K562 (cell line): Measurements from ENCODE around the gene RGS19. TPM values are rescaled to one million over a fixed set of nuclear protein-coding genes. Genes with fewer than 3 reads are reported as not detected.

Experiments
- ATAC-seq: fragments of 200-7000 bp; cut with Tn5 transposase; 3 replicates; pipeline ENCODE4 v1.9.1; 2020; ENCODE audit warnings: moderate library complexity
- BruUV-seq: library from RNA; stranded (reverse); fragments of 400-500 nt; replicated peaks from 2 replicates; lab custom pipeline; 2021; lab: Mats Ljungman, UMichigan
- CTCF ChIA-PET: fragments of 300-600 bp; formaldehyde crosslinking; extraction: SDS; loops from one replicate; lab custom pipeline; 2021; ENCODE audit warnings: low intra/inter-chr PET ratio; lab: Yijun Ruan, JAX
- POLR2A ChIA-PET: fragments of 300-600, 350-650 bp; sonication (Branson Sonifier 250); formaldehyde crosslinking; extraction: SDS; loops from one replicate; lab custom pipeline; 2021; ENCODE audit warnings: antibody characterized with exemption, inconsistent platforms; lab: Yijun Ruan, JAX
- DNase-seq, 4 experiments: peaks; one replicate each; pipeline versions ENCODE4 v3.0.0 to v3.0.0-alpha.2; 2011 to 2018; ENCODE audit warnings: low spot score in 3 of 4, mixed read lengths in 3 of 4; ENCODE audit errors: extremely low read depth in 1 of 4
- FAIRE-seq: peaks from 2 replicates; lab custom pipeline; 2011; peaks lifted over from hg19 to GRCh38; lab: Jason Lieb, UNC
- H2AFZ ChIP-seq: 2 replicates; pipeline ENCODE4 v1.6.0; 2011; ENCODE audit warnings: low read depth, low read length, control low read depth, inconsistent platforms
- H3K27ac ChIP-seq: fragments of 200-600 bp; 3 replicates; pipeline ENCODE4 v1.8.0; 2011; ENCODE audit warnings: low read depth, mild to moderate bottlenecking, control low read depth, inconsistent platforms, low read length, moderate library complexity, mixed read lengths; ENCODE audit errors: extremely low read depth
- H3K27me3 ChIP-seq, 2 experiments: fragments of 300-600 bp in 1 of 2; 2 replicates in 1 of 2; 3 replicates in 1 of 2; pipeline versions ENCODE4 v1.6.0 to v1.8.0; 2011; ENCODE audit warnings: inconsistent platforms in 2 of 2, low read length in 2 of 2, mild to moderate bottlenecking in 1 of 2, mixed read lengths in 1 of 2, moderate library complexity in 1 of 2; ENCODE audit not compliant: control insufficient read depth in 2 of 2, insufficient read depth in 2 of 2
- H3K36me3 ChIP-seq: fragments of 300-600 bp; 3 replicates; pipeline ENCODE4 v1.8.0; 2011; ENCODE audit warnings: mild to moderate bottlenecking, low read length, inconsistent platforms; ENCODE audit not compliant: control insufficient read depth, insufficient read depth
- H3K4me1 ChIP-seq, 2 experiments: fragments of 200-600 bp in 1 of 2; replicated peaks in 1 of 2; 2 replicates in 1 of 2; 3 replicates in 1 of 2; pipeline versions ENCODE4 v1.5.1 to v1.8.0; 2011; ENCODE audit warnings: inconsistent platforms in 2 of 2, low read length in 2 of 2, mild to moderate bottlenecking in 1 of 2, mixed read lengths in 1 of 2, moderate library complexity in 1 of 2; ENCODE audit not compliant: control insufficient read depth in 2 of 2, insufficient read depth in 2 of 2
- H3K4me2 ChIP-seq: 2 replicates; pipeline ENCODE4 v1.6.1; 2011; ENCODE audit warnings: low read length, control low read depth, inconsistent platforms, mixed read lengths; ENCODE audit not compliant: insufficient read depth
- H3K4me3 ChIP-seq: fragments of 200-600 bp; sonication (generic), shearing (Covaris generic); 2 replicates; pipeline ENCODE4 v1.5.1; 2016; ENCODE audit warnings: control low read depth, inconsistent platforms
- H3K79me2 ChIP-seq: fragments of 200-600 bp; 3 replicates; pipeline ENCODE4 v1.8.0; 2011; ENCODE audit warnings: low read length, inconsistent platforms; ENCODE audit not compliant: control insufficient read depth, insufficient read depth
- H3K9ac ChIP-seq, 2 experiments: 2 replicates each; pipeline versions ENCODE4 v1.6.0 to v1.6.1; 2011; ENCODE audit warnings: low read depth in 2 of 2, low read length in 2 of 2, control low read depth in 1 of 2, inconsistent platforms in 1 of 2, mild to moderate bottlenecking in 1 of 2, mixed read lengths in 1 of 2; ENCODE audit not compliant: insufficient read depth in 1 of 2
- H3K9me1 ChIP-seq: one replicate; pipeline ENCODE4 v1.6.0; 2011; ENCODE audit warnings: inconsistent platforms, mild to moderate bottlenecking, low read length, moderate library complexity; ENCODE audit not compliant: control insufficient read depth, insufficient read depth
- H3K9me3 ChIP-seq: replicated peaks from 2 replicates; pipeline ENCODE4 v1.5.1; 2011; ENCODE audit warnings: low read depth, low read length, inconsistent platforms; ENCODE audit not compliant: control insufficient read depth, insufficient read depth
- H4K20me1 ChIP-seq: replicated peaks from 2 replicates; pipeline ENCODE4 v1.6.1; 2011; ENCODE audit warnings: low read length, inconsistent platforms, mixed read lengths; ENCODE audit not compliant: control insufficient read depth, insufficient read depth
- CBX3 ChIP-seq, 2 experiments: IDR thresholded peaks; 1 replicate in 1 of 2; 2 replicates in 1 of 2; pipeline ENCODE4 v1.6.1; 2012; ENCODE audit warnings: inconsistent platforms in 2 of 2, low read length in 2 of 2, borderline replicate concordance in 1 of 2, control low read depth in 1 of 2
- FOXJ3 ChIP-seq: sonication (generic); formaldehyde crosslinking; IDR thresholded peaks from 2 replicates; pipeline ENCODE4 v1.4.0; 2020; ENCODE audit warnings: mild to moderate bottlenecking, missing genetic modification reagents
- MYC ChIP-seq, 2 experiments: fragments of 250-450 bp in 1 of 2; sonication (Bioruptor Pico) in 1 of 2; IDR thresholded peaks; 2 replicates each; pipeline versions ENCODE4 v1.5.1 to v1.6.1; 2012 to 2021; ENCODE audit warnings: low read depth in 2 of 2, borderline replicate concordance in 1 of 2, improper control_type of control experiment in 1 of 2, low read length in 1 of 2, mild to moderate bottlenecking in 1 of 2, moderate library complexity in 1 of 2
- NR3C1 ChIP-seq: sonication (generic); formaldehyde crosslinking; IDR thresholded peaks from 2 replicates; pipeline ENCODE4 v1.8.1; 2022; ENCODE audit warnings: missing genetic modification reagents
- SAP30 ChIP-seq: fragments of 200-600 bp; sonication (generic); IDR thresholded peaks from 2 replicates; pipeline ENCODE4 v1.6.1; 2012; ENCODE audit warnings: borderline replicate concordance, low read depth, mild to moderate bottlenecking, moderate library complexity, low read length, control low read depth, inconsistent platforms; ENCODE audit not compliant: insufficient read depth, poor library complexity, severe bottlenecking
- WGBS: fragments of 100-300 bp; shearing (Covaris generic); methylation state at CpG from one replicate; pipeline ENCODE4 v1.1.6; 2016; ENCODE audit warnings: low coverage, mixed read lengths; ENCODE audit not compliant: insufficient coverage; ENCODE audit errors: missing lambda C conversion rate; 5-methylcytosine and 5-hydroxymethylcytosine counted together
- in situ Hi-C: fragments of 300-500 bp; cut with MboI; formaldehyde crosslinking; loops from 4 replicates; pipeline ENCODE4 v1.15.0; 2018; ENCODE audit warnings: inconsistent platforms, mixed read lengths
- intact Hi-C: fragments of 100-400 bp; cut with micrococcal nuclease; formaldehyde crosslinking; loops from 2 replicates; pipeline ENCODE4 v1.14.2; 2022
- polyA plus RNA-seq, 8 experiments: library from polyadenylated mRNA; depleted of rRNA in 4 of 8; stranded (reverse) in 5 of 8; unstranded in 3 of 8; fragments of >200 nt; fragmentation: Nextera tagmentation in 2 of 8; fragmentation: Illumina TruSeq in 1 of 8; extraction: Ambion mirVana in 2 of 8; extraction: Trizol in 1 of 8; gene quantifications; 2 replicates each; pipeline versions ENCODE4 v1.2.1 to v1.2.3, GENCODE V29; 2011 to 2014; ENCODE audit warnings: inconsistent platforms in 1 of 8, missing spikeins in 1 of 8
- total RNA-seq, 7 experiments: library from RNA; depleted of rRNA in 6 of 7; stranded (reverse); fragments of >200 nt in 6 of 7; fragmentation: Illumina TruSeq in 2 of 7; extraction: Trizol in 2 of 7; gene quantifications; 2 replicates each; pipeline versions ENCODE4 v1.2.1 to v1.2.3, GENCODE V29; 2011 to 2021; ENCODE audit warnings: low replicate concordance in 1 of 7
- TF ChIP-seq, protein P1 (sequence below), 2 experiments: fragments of 450-650 bp; IDR thresholded peaks; 2 replicates each; pipeline ENCODE4 v1.6.1; 2018; ENCODE audit warnings: mild to moderate bottlenecking in 2 of 2, low read depth in 1 of 2; ENCODE audit not compliant: partially characterized antibody in 2 of 2

RGS19 gene
- total and polyA plus RNA-seq, 9 of the 15 experiments (the other 6 are each of a cell fraction or from before 2014, with no cell fraction given) = 0.41 to 23.7 (median 14.6) TPM

DNA sequence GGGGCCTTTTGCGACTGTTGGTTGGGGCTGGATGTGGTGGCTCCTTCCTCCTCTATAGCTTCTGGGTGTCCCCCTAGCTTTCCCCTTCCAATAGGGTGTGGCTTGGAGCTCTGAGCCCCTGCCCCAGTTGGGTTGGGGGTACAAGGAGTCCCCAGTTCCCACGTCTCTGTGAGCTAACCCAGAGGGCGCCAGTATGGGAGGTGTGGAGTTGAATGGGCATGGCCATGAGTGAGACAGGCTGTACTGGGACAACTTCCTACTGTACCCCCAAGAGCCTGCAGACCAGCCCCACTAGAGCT, 42.2 kb downstream of the RGS19 start:
- H3K9ac ChIP-seq = peak overlapping the region; percentile 14 to 87
- H3K4me1 ChIP-seq = peaks cover 31 to 83% of the 10 kb centered on the region in 2 experiments
- H3K36me3 ChIP-seq = peaks cover 30% of the 10 kb centered on the region; the same call in 2 of the 3 replicates

More for the DNA sequence above, 42.2 kb downstream of the RGS19 start:
- no peak overlapping the region for H2AFZ ChIP-seq
- H3K9me3 ChIP-seq = no peaks in the 10 kb centered on the region
- H4K20me1 ChIP-seq = no peaks in the 10 kb centered on the region
- no peaks in the 10 kb centered on the region for H3K79me2 ChIP-seq
- ChIA-PET CTCF (interaction anchor here (0.6 kb wide), 2 partner anchors 17 to 595 kb away, joined by 3 read pairs; no protein-coding TSS in a partner anchor), POLR2A (interaction anchor here (0.7 to 1.0 kb wide), 4 partner anchors 13 to 506 kb away, joined by 3 read pairs; partner anchors contain the start of gene RTEL1)
- no peak for FAIRE-seq
- no peak overlapping the region for H3K4me3 ChIP-seq
- DNase-seq = no peak
- H3K9me1 ChIP-seq = peaks cover 3% of the 10 kb centered on the region
- ATAC-seq = no peak
- no peaks in the 10 kb centered on the region for H3K27me3 ChIP-seq
- intact Hi-C loops = loop anchor here (5.0 kb wide), 2 partner anchors 85 to 500 kb away; partner anchors contain the start of gene PTK6
- in situ Hi-C loops = no loop called here
- no TSS peak for BruUV-seq
- WGBS = 69% methylated on average over 3 of the region's 3 CpGs
- TF ChIP-seq NR3C1 = no peak
- no peak for TF ChIP-seq CBX3 (IDR thresholded peaks at IDR 0.05; ENCODE audit: borderline replicate concordance in 1 of 2, low read length in 2 of 2)
- no peak for TF ChIP-seq FOXJ3 (CRISPR knock-in tag)
- TF ChIP-seq, protein P1, sequence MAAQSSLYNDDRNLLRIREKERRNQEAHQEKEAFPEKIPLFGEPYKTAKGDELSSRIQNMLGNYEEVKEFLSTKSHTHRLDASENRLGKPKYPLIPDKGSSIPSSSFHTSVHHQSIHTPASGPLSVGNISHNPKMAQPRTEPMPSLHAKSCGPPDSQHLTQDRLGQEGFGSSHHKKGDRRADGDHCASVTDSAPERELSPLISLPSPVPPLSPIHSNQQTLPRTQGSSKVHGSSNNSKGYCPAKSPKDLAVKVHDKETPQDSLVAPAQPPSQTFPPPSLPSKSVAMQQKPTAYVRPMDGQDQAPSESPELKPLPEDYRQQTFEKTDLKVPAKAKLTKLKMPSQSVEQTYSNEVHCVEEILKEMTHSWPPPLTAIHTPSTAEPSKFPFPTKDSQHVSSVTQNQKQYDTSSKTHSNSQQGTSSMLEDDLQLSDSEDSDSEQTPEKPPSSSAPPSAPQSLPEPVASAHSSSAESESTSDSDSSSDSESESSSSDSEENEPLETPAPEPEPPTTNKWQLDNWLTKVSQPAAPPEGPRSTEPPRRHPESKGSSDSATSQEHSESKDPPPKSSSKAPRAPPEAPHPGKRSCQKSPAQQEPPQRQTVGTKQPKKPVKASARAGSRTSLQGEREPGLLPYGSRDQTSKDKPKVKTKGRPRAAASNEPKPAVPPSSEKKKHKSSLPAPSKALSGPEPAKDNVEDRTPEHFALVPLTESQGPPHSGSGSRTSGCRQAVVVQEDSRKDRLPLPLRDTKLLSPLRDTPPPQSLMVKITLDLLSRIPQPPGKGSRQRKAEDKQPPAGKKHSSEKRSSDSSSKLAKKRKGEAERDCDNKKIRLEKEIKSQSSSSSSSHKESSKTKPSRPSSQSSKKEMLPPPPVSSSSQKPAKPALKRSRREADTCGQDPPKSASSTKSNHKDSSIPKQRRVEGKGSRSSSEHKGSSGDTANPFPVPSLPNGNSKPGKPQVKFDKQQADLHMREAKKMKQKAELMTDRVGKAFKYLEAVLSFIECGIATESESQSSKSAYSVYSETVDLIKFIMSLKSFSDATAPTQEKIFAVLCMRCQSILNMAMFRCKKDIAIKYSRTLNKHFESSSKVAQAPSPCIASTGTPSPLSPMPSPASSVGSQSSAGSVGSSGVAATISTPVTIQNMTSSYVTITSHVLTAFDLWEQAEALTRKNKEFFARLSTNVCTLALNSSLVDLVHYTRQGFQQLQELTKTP (IDR thresholded peaks at IDR 0.05; ENCODE audit: low read depth in 1 of 2, partially characterized antibody in 2 of 2) = no peak
- no peak for TF ChIP-seq MYC (IDR thresholded peaks at IDR 0.05; ENCODE audit: low read depth, low read length)
- no peak for TF ChIP-seq MYC (CRISPR knock-in tag; IDR thresholded peaks at IDR 0.05; ENCODE audit: borderline replicate concordance, low read depth)
- no peak for TF ChIP-seq SAP30
- TF ChIP-seq, all 486 proteins: peak for 0
- peak overlapping the region; percentile 64; the same call in 1 of the 3 replicates for H3K27ac ChIP-seq
- 0 out of 2 replicates have a peak overlapping the region, but pooled peaks have one; percentile 28 for H3K4me2 ChIP-seq
